Mesenchymal stem cell (in vitro differentiated cells and primary cell): ENCODE measurements around the gene SDHAF4.
"Not testable (repeated sequence)": the region's sequence is repeated elsewhere in the genome, so short reads cannot be mapped to it uniquely, and the experiment has no call there.

Source experiments
- DNase-seq: peaks from one replicate; pipeline ENCODE4 v3.0.0-alpha.2; 2013
- H2AFZ ChIP-seq: one replicate; pipeline ENCODE4 v1.6.1; 2013; ENCODE audit warnings: low read depth, mild to moderate bottlenecking, control low read depth, inconsistent platforms, low read length, moderate library complexity
- H2AK5ac ChIP-seq: 2 replicates; pipeline ENCODE4 v1.6.1; 2013; ENCODE audit warnings: low read length, moderate library complexity, mild to moderate bottlenecking, inconsistent platforms; ENCODE audit not compliant: severe bottlenecking
- H2BK120ac ChIP-seq: one replicate; pipeline ENCODE4 v1.6.1; 2013; ENCODE audit warnings: low read depth, mild to moderate bottlenecking, inconsistent platforms, low read length, moderate library complexity
- H2BK12ac ChIP-seq, 2 experiments: one replicate each; pipeline ENCODE4 v1.6.1; 2013; ENCODE audit warnings: inconsistent platforms in 2 of 2, low read length in 2 of 2, mild to moderate bottlenecking in 2 of 2, moderate library complexity in 2 of 2, control low read depth in 1 of 2
- H2BK15ac ChIP-seq: one replicate; pipeline ENCODE4 v1.6.1; 2013; ENCODE audit warnings: mild to moderate bottlenecking, low read depth, inconsistent platforms; ENCODE audit not compliant: poor library complexity, severe bottlenecking
- H2BK5ac ChIP-seq: 2 replicates; pipeline ENCODE4 v1.6.1; 2013; ENCODE audit warnings: low read depth, mild to moderate bottlenecking, low read length, control low read depth, inconsistent platforms; ENCODE audit not compliant: poor library complexity, severe bottlenecking
- H3K14ac ChIP-seq, 2 experiments: one replicate each; pipeline ENCODE4 v1.6.1; 2013; ENCODE audit warnings: inconsistent platforms in 2 of 2, low read length in 2 of 2, control low read depth in 1 of 2, mild to moderate bottlenecking in 1 of 2, moderate library complexity in 1 of 2
- H3K18ac ChIP-seq, 2 experiments: one replicate each; pipeline ENCODE4 v1.6.1; 2013; ENCODE audit warnings: inconsistent platforms in 2 of 2, low read length in 2 of 2, control low read depth in 1 of 2, low read depth in 1 of 2, mild to moderate bottlenecking in 1 of 2
- H3K23ac ChIP-seq, 2 experiments: one replicate each; pipeline ENCODE4 v1.6.1; 2013; ENCODE audit warnings: inconsistent platforms in 2 of 2, low read length in 2 of 2, mild to moderate bottlenecking in 2 of 2, moderate library complexity in 2 of 2, control low read depth in 1 of 2
- H3K27ac ChIP-seq: 2 replicates; pipeline ENCODE4 v1.5.1; 2013; ENCODE audit warnings: mild to moderate bottlenecking, moderate library complexity, low read length, control low read depth, inconsistent platforms; ENCODE audit not compliant: poor library complexity, severe bottlenecking
- H3K27me3 ChIP-seq, 2 experiments: 2 replicates each; pipeline versions ENCODE4 v1.6.1 to v1.7.0; 2013; ENCODE audit warnings: low read length in 2 of 2, mild to moderate bottlenecking in 2 of 2, moderate library complexity in 2 of 2, control low read depth in 1 of 2, inconsistent platforms in 1 of 2; ENCODE audit not compliant: control insufficient read depth in 1 of 2, insufficient read depth in 1 of 2
- H3K36me3 ChIP-seq, 2 experiments: 2 replicates each; pipeline versions ENCODE4 v1.6.1 to v1.7.0; 2013; ENCODE audit warnings: low read length in 2 of 2, control low read depth in 1 of 2, inconsistent platforms in 1 of 2, low read depth in 1 of 2, mild to moderate bottlenecking in 1 of 2; ENCODE audit not compliant: insufficient read depth in 2 of 2, control insufficient read depth in 1 of 2
- H3K4ac ChIP-seq, 2 experiments: one replicate each; pipeline ENCODE4 v1.6.1; 2013; ENCODE audit warnings: inconsistent platforms in 2 of 2, low read length in 2 of 2, mild to moderate bottlenecking in 2 of 2, moderate library complexity in 2 of 2, control low read depth in 1 of 2, low read depth in 1 of 2
- H3K4me1 ChIP-seq: 2 replicates; pipeline ENCODE4 v1.6.1; 2013; ENCODE audit warnings: low read depth, low read length, control low read depth; ENCODE audit not compliant: control insufficient read depth, insufficient read depth
- H3K4me2 ChIP-seq: 2 replicates; pipeline ENCODE4 v1.6.1; 2013; ENCODE audit warnings: low read length, mild to moderate bottlenecking, inconsistent platforms; ENCODE audit not compliant: poor library complexity, severe bottlenecking
- H3K4me3 ChIP-seq, 2 experiments: 2 replicates each; pipeline versions ENCODE4 v1.5.1 to v1.7.0; 2013; ENCODE audit warnings: low read length in 2 of 2, mild to moderate bottlenecking in 2 of 2, control low read depth in 1 of 2, low read depth in 1 of 2; ENCODE audit not compliant: insufficient read depth in 1 of 2
- H3K79me1 ChIP-seq: replicated peaks from 2 replicates; pipeline ENCODE4 v1.6.1; 2013; ENCODE audit warnings: mild to moderate bottlenecking, control low read depth, low read length, inconsistent platforms; ENCODE audit not compliant: poor library complexity, severe bottlenecking
- H3K9ac ChIP-seq: 2 replicates; pipeline ENCODE4 v1.7.0; 2013; ENCODE audit warnings: mild to moderate bottlenecking, low read length, moderate library complexity
- H3K9me3 ChIP-seq: 2 replicates; pipeline ENCODE4 v1.7.0; 2013; ENCODE audit warnings: mild to moderate bottlenecking, low read length; ENCODE audit not compliant: control insufficient read depth
- H4K8ac ChIP-seq: one replicate; pipeline ENCODE4 v1.6.1; 2013; ENCODE audit warnings: inconsistent platforms, mild to moderate bottlenecking, low read length, moderate library complexity
- H4K91ac ChIP-seq: one replicate; pipeline ENCODE4 v1.6.1; 2013; ENCODE audit warnings: mild to moderate bottlenecking, low read length, inconsistent platforms
- WGBS: methylation state at CpG from one replicate; pipeline ENCODE4 v1.1.7; 2013; ENCODE audit warnings: mixed read lengths; 5-methylcytosine and 5-hydroxymethylcytosine counted together

The SDHAF4 gene

GRCh38 chr6:70609181-70609580 is 42.5 kb downstream of the SDHAF4 start:
- not testable (repeated sequence) for H3K27me3 ChIP-seq, H2BK5ac ChIP-seq, H3K79me1 ChIP-seq, H3K4me2 ChIP-seq, H2AK5ac ChIP-seq, H4K8ac ChIP-seq, H3K9me3 ChIP-seq, H3K36me3 ChIP-seq, H3K18ac ChIP-seq, H3K4me3 ChIP-seq, H3K4me1 ChIP-seq, H2BK15ac ChIP-seq, DNase-seq, H3K23ac ChIP-seq, H2AFZ ChIP-seq, H3K27ac ChIP-seq, H3K9ac ChIP-seq, H3K4ac ChIP-seq, H3K14ac ChIP-seq, H4K91ac ChIP-seq, H2BK12ac ChIP-seq, H2BK120ac ChIP-seq
- WGBS, result 93% methylated on average over 7 of the region's 13 CpGs

GRCh38 chr6:70616728-70617260 is 50.1 kb downstream of the SDHAF4 start:
- H3K18ac ChIP-seq, result no peak overlapping the region
- no peaks in the 10 kb centered on the region for H3K36me3 ChIP-seq
- no peak overlapping the region for H3K4ac ChIP-seq
- H4K8ac ChIP-seq, result no peak overlapping the region
- H2AK5ac ChIP-seq, result no peak overlapping the region
- H3K4me2 ChIP-seq, result no peak overlapping the region
- DNase-seq, result no peak
- no peak overlapping the region for H2BK120ac ChIP-seq
- H3K27ac ChIP-seq, result no peak overlapping the region
- no peak overlapping the region for H2AFZ ChIP-seq
- H2BK15ac ChIP-seq, result no peak overlapping the region
- no peaks in the 10 kb centered on the region for H3K4me1 ChIP-seq
- H3K79me1 ChIP-seq, result no peaks in the 10 kb centered on the region
- no peak overlapping the region for H3K14ac ChIP-seq
- no peak overlapping the region for H2BK12ac ChIP-seq
- no peak overlapping the region for H2BK5ac ChIP-seq
- no peak overlapping the region for H4K91ac ChIP-seq
- H3K23ac ChIP-seq, result no peak overlapping the region
- WGBS, result 90% methylated on average over 3 of the region's 3 CpGs
- no peak overlapping the region for H3K9ac ChIP-seq
- H3K4me3 ChIP-seq, result no peak overlapping the region
- H3K27me3 ChIP-seq, result no peaks in the 10 kb centered on the region
- H3K9me3 ChIP-seq, result no peaks in the 10 kb centered on the region

GRCh38 chr6:70620746-70621145 is 54.0 kb downstream of the SDHAF4 start:
- Histone ChIP-seq H2BK5ac (no peak overlapping the region), H3K4me1 (no peaks in the 10 kb centered on the region), H3K14ac (no peak overlapping the region), H3K4me3 (no peak overlapping the region), H2BK12ac (no peak overlapping the region), H3K18ac (no peak overlapping the region), H3K9me3 (no peaks in the 10 kb centered on the region), H3K23ac (no peak overlapping the region), H4K8ac (no peak overlapping the region), H2BK15ac (no peak overlapping the region), H3K4ac (no peak overlapping the region), H2AK5ac (no peak overlapping the region), H4K91ac (no peak overlapping the region), H3K4me2 (no peak overlapping the region), H3K79me1 (no peaks in the 10 kb centered on the region), H2BK120ac (no peak overlapping the region), H3K27ac (no peak overlapping the region), H3K9ac (no peak overlapping the region), H3K36me3 (no peaks in the 10 kb centered on the region), H2AFZ (no peak overlapping the region), H3K27me3 (no peaks in the 10 kb centered on the region)
- 82% methylated on average over 1 of the region's 1 CpG for WGBS
- DNase-seq, result no peak

GRCh38 chr6:70622461-70622860 is 55.7 kb downstream of the SDHAF4 start:
- no peak overlapping the region for H3K4ac ChIP-seq
- H4K8ac ChIP-seq, result no peak overlapping the region
- no peaks in the 10 kb centered on the region for H3K36me3 ChIP-seq
- no peak overlapping the region for H3K27ac ChIP-seq
- H2AFZ ChIP-seq, result no peak overlapping the region
- H2BK5ac ChIP-seq, result no peak overlapping the region
- no peak overlapping the region for H2BK15ac ChIP-seq
- H2BK120ac ChIP-seq, result no peak overlapping the region
- no peaks in the 10 kb centered on the region for H3K9me3 ChIP-seq
- H3K14ac ChIP-seq, result no peak overlapping the region
- H2AK5ac ChIP-seq, result no peak overlapping the region
- DNase-seq, result no peak
- H3K18ac ChIP-seq, result no peak overlapping the region
- H3K9ac ChIP-seq, result no peak overlapping the region
- no peaks in the 10 kb centered on the region for H3K4me1 ChIP-seq
- H3K4me3 ChIP-seq, result no peak overlapping the region
- H3K4me2 ChIP-seq, result no peak overlapping the region
- no peaks in the 10 kb centered on the region for H3K79me1 ChIP-seq
- H4K91ac ChIP-seq, result no peak overlapping the region
- 64% methylated on average over 1 of the region's 1 CpG for WGBS
- no peak overlapping the region for H2BK12ac ChIP-seq
- no peaks in the 10 kb centered on the region for H3K27me3 ChIP-seq
- no peak overlapping the region for H3K23ac ChIP-seq
